H9 (cell line): Measurements from ENCODE around the gene MEN1. TPM values are rescaled to one million over a fixed set of nuclear protein-coding genes. Genes with fewer than 3 reads are reported as not detected.

Experiments used
- DNase-seq: peaks from one replicate; pipeline ENCODE4 v3.0.0-alpha.2; 2017
- H2AFZ ChIP-seq: one replicate; pipeline ENCODE4 v1.6.1; 2013; ENCODE audit warnings: mild to moderate bottlenecking, low read length, control low read depth, moderate library complexity
- H2AK5ac ChIP-seq: 2 replicates; pipeline ENCODE4 v1.6.1; 2013; ENCODE audit warnings: low read length, control low read depth, mixed read lengths; ENCODE audit not compliant: insufficient read length
- H2BK120ac ChIP-seq: one replicate; pipeline ENCODE4 v1.6.1; 2013; ENCODE audit warnings: low read depth, mild to moderate bottlenecking, low read length, control low read depth, inconsistent platforms; ENCODE audit not compliant: poor library complexity, severe bottlenecking
- H2BK12ac ChIP-seq: 2 replicates; pipeline ENCODE4 v1.6.1; 2013; ENCODE audit warnings: low read length, control low read depth, mixed read lengths, low read depth; ENCODE audit not compliant: insufficient read length
- H2BK15ac ChIP-seq: 2 replicates; pipeline ENCODE4 v1.6.1; 2013; ENCODE audit warnings: low read depth, low read length, control low read depth
- H2BK20ac ChIP-seq: one replicate; pipeline ENCODE4 v1.6.1; 2013; ENCODE audit warnings: low read depth, mild to moderate bottlenecking, low read length, control low read depth, inconsistent platforms; ENCODE audit not compliant: poor library complexity, severe bottlenecking
- H2BK5ac ChIP-seq: 2 replicates; pipeline ENCODE4 v1.6.1; 2013; ENCODE audit warnings: low read length, control low read depth, mixed read lengths; ENCODE audit not compliant: insufficient read length
- H3K14ac ChIP-seq: 2 replicates; pipeline ENCODE4 v1.6.1; 2013; ENCODE audit warnings: low read length, control low read depth; ENCODE audit not compliant: insufficient read depth
- H3K18ac ChIP-seq: 2 replicates; pipeline ENCODE4 v1.6.1; 2013; ENCODE audit warnings: low read depth, mild to moderate bottlenecking, mixed read lengths, low read length, control low read depth; ENCODE audit not compliant: insufficient read length
- H3K23ac ChIP-seq: 2 replicates; pipeline ENCODE4 v1.6.1; 2013; ENCODE audit warnings: low read length, control low read depth, mixed read lengths, low read depth; ENCODE audit not compliant: insufficient read length
- H3K23me2 ChIP-seq: 2 replicates; pipeline ENCODE4 v1.6.1; 2013; ENCODE audit warnings: low read depth, mild to moderate bottlenecking, mixed read lengths, low read length, control low read depth; ENCODE audit not compliant: insufficient read length, poor library complexity, severe bottlenecking
- H3K27ac ChIP-seq: 2 replicates; pipeline ENCODE4 v1.5.1; 2013; ENCODE audit warnings: low read length, control low read depth, mixed read lengths, low read depth; ENCODE audit not compliant: insufficient read length
- H3K27me3 ChIP-seq: 2 replicates; pipeline ENCODE4 v1.6.1; 2013; ENCODE audit warnings: low read length, control low read depth, inconsistent platforms; ENCODE audit not compliant: insufficient read depth
- H3K4ac ChIP-seq: 2 replicates; pipeline ENCODE4 v1.6.1; 2013; ENCODE audit warnings: low read depth, mild to moderate bottlenecking, control low read depth, inconsistent platforms, low read length, moderate library complexity
- H3K4me1 ChIP-seq: 2 replicates; pipeline ENCODE4 v1.6.1; 2013; ENCODE audit warnings: low read length, control low read depth, inconsistent platforms; ENCODE audit not compliant: insufficient read depth
- H3K4me2 ChIP-seq: 2 replicates; pipeline ENCODE4 v1.6.1; 2013; ENCODE audit warnings: low read length, control low read depth, mixed read lengths; ENCODE audit not compliant: insufficient read length, insufficient read depth
- H3K56ac ChIP-seq: 2 replicates; pipeline ENCODE4 v1.6.1; 2013; ENCODE audit warnings: low read depth, mild to moderate bottlenecking, mixed read lengths, low read length, control low read depth; ENCODE audit not compliant: insufficient read length
- H3K79me1 ChIP-seq: 2 replicates; pipeline ENCODE4 v1.6.1; 2013; ENCODE audit warnings: low read depth, mild to moderate bottlenecking, moderate library complexity, low read length, control low read depth, inconsistent platforms; ENCODE audit not compliant: insufficient read depth, poor library complexity, severe bottlenecking
- H3K79me2 ChIP-seq: 2 replicates; pipeline ENCODE4 v1.6.1; 2013; ENCODE audit warnings: low read length, control low read depth, inconsistent platforms; ENCODE audit not compliant: insufficient read depth
- H3K9ac ChIP-seq: 2 replicates; pipeline ENCODE4 v1.6.1; 2013; ENCODE audit warnings: low read length, control low read depth, mixed read lengths; ENCODE audit not compliant: insufficient read length; ENCODE audit errors: extremely low read depth
- H3K9me3 ChIP-seq: one replicate; pipeline ENCODE4 v1.6.1; 2013; ENCODE audit warnings: low read depth, low read length, inconsistent platforms; ENCODE audit not compliant: control insufficient read depth
- H3T11ph ChIP-seq: one replicate; pipeline ENCODE4 v1.6.1; 2013; ENCODE audit warnings: mild to moderate bottlenecking, low read length, control low read depth, inconsistent platforms
- H4K20me1 ChIP-seq: one replicate; pipeline ENCODE4 v1.6.1; 2013; ENCODE audit not compliant: control insufficient read depth, insufficient read length, insufficient read depth
- H4K5ac ChIP-seq: 2 replicates; pipeline ENCODE4 v1.6.1; 2013; ENCODE audit warnings: low read depth, mild to moderate bottlenecking, mixed read lengths, low read length, control low read depth; ENCODE audit not compliant: insufficient read length
- H4K8ac ChIP-seq: replicated peaks from 2 replicates; pipeline ENCODE4 v1.6.1; 2013; ENCODE audit warnings: low read length, control low read depth, mixed read lengths, low read depth; ENCODE audit not compliant: insufficient read length
- H4K91ac ChIP-seq: 2 replicates; pipeline ENCODE4 v1.6.1; 2013; ENCODE audit warnings: low read depth, mild to moderate bottlenecking, moderate library complexity, mixed read lengths, low read length, control low read depth; ENCODE audit not compliant: insufficient read length
- H3K27ac Mint-ChIP-seq, 3 experiments: 2 replicates in 2 of 3; 3 replicates in 1 of 3; pipeline ENCODE4 v1.8.0; 2020 to 2021; ENCODE audit warnings: mixed read lengths in 3 of 3, mild to moderate bottlenecking in 1 of 3, moderate library complexity in 1 of 3
- H3K27me3 Mint-ChIP-seq: 2 replicates; pipeline ENCODE4 v1.8.0; 2021; ENCODE audit warnings: low read depth, mild to moderate bottlenecking, moderate library complexity, mixed read lengths
- H3K36me3 Mint-ChIP-seq, 3 experiments: 2 replicates in 2 of 3; 3 replicates in 1 of 3; pipeline ENCODE4 v1.8.0; 2020 to 2021; ENCODE audit warnings: low read depth in 3 of 3, mixed read lengths in 3 of 3; ENCODE audit not compliant: insufficient read depth in 1 of 3
- H3K4me1 Mint-ChIP-seq, 2 experiments: 2 replicates each; pipeline ENCODE4 v1.8.0; 2020; ENCODE audit warnings: mixed read lengths in 2 of 2
- H3K4me3 Mint-ChIP-seq, 2 experiments: 2 replicates in 1 of 2; 3 replicates in 1 of 2; pipeline ENCODE4 v1.8.0; 2020 to 2021; ENCODE audit warnings: mild to moderate bottlenecking in 2 of 2, mixed read lengths in 2 of 2, moderate library complexity in 1 of 2
- H3K9me3 Mint-ChIP-seq, 2 experiments: 2 replicates in 1 of 2; 3 replicates in 1 of 2; pipeline ENCODE4 v1.8.0; 2020; ENCODE audit warnings: mild to moderate bottlenecking in 2 of 2, mixed read lengths in 2 of 2, moderate library complexity in 1 of 2
- WGBS: extraction: QIAGEN DNeasy Blood & Tissue Kit; methylation state at CpG from one replicate; pipeline ENCODE4 v1.1.7; 2013; ENCODE audit warnings: missing lambda C conversion rate, low lambda C conversion rate, mixed read lengths; ENCODE audit not compliant: insufficient read length; ENCODE audit errors: extremely low coverage; 5-methylcytosine and 5-hydroxymethylcytosine counted together
- total RNA-seq: library from RNA; stranded (reverse); gene quantifications from 2 replicates; pipeline ENCODE4 v1.2.1, GENCODE V29; 2021
- TF ChIP-seq, protein P1 (sequence below): fragments of 200-600 bp; sonication (generic); conservative IDR thresholded peaks from 3 replicates; pipeline ENCODE4 v1.8.0; 2021; ENCODE audit warnings: antibody characterized with exemption, mild to moderate bottlenecking

MEN1 gene
- total RNA-seq, 1 experiment from 2014 or later, result 49.9 TPM

DNA sequence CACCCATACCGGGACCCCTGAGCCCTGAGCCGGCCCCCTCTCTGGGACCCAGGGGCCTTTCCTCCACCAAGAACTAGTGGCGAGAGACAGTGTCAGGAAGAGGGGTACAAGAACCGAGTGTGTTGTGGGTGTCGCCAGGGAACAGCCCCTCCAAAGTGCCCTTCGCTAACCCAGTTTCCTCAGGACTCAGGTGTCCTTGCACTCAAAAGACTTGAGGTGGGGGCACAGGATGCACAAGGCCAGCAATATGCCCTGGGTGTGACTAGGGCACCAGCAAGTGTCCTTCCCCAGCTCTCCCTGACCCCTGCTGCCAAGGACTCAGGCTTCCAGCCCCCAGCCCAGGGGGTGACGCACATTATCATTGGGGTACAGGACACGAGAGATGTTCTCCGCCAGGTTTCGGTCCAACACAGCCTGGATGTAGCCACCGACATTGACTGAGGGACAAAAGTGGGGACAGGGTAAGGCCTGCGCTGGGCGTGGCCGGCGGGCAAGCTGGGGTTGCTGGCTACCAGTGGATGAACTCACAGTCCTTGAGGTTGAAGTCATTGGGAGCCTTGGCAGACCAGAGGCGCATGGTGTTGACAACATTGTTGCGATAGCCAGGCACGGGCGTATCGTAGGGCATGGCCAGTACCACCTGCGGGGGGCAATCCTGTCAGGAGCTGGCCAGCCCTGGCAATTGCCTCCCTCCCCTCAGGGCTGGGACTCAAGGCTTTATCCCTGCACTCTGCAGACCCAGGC, 55.3 kb downstream of the MEN1 start:
- no CpG with 5 or more reads among the region's 21 CpGs for WGBS
- Histone ChIP-seq H3K9me3 (no peaks in the 10 kb centered on the region), H2BK5ac (no peak overlapping the region), H2AFZ (no peak overlapping the region), H3K4me1 (no peaks in the 10 kb centered on the region; the same call in 1 of the 2 replicates), H3K9ac (no peak overlapping the region), H2AK5ac (no peak overlapping the region), H3T11ph (no peak overlapping the region), H3K23ac (no peak overlapping the region), H3K4me2 (no peak overlapping the region), H4K20me1 (no peaks in the 10 kb centered on the region), H3K79me2 (no peaks in the 10 kb centered on the region), H3K14ac (no peak overlapping the region), H4K5ac (no peak overlapping the region), H2BK120ac (no peak overlapping the region), H3K79me1 (no peaks in the 10 kb centered on the region), H4K8ac (no peak overlapping the region), H4K91ac (no peak overlapping the region), H2BK20ac (no peak overlapping the region), H3K4ac (no peak overlapping the region), H3K56ac (no peak overlapping the region), H3K27ac (no peak overlapping the region), H2BK12ac (no peak overlapping the region), H3K18ac (no peak overlapping the region), H3K23me2 (no peaks in the 10 kb centered on the region), H2BK15ac (no peak overlapping the region), H3K27me3 (no peaks in the 10 kb centered on the region)
- peaks cover 20 to 43% of the 10 kb centered on the region in 2 experiments for H3K4me1 Mint-ChIP-seq
- H3K9me3 Mint-ChIP-seq, result no peaks in the 10 kb centered on the region
- TF ChIP-seq, protein P1, sequence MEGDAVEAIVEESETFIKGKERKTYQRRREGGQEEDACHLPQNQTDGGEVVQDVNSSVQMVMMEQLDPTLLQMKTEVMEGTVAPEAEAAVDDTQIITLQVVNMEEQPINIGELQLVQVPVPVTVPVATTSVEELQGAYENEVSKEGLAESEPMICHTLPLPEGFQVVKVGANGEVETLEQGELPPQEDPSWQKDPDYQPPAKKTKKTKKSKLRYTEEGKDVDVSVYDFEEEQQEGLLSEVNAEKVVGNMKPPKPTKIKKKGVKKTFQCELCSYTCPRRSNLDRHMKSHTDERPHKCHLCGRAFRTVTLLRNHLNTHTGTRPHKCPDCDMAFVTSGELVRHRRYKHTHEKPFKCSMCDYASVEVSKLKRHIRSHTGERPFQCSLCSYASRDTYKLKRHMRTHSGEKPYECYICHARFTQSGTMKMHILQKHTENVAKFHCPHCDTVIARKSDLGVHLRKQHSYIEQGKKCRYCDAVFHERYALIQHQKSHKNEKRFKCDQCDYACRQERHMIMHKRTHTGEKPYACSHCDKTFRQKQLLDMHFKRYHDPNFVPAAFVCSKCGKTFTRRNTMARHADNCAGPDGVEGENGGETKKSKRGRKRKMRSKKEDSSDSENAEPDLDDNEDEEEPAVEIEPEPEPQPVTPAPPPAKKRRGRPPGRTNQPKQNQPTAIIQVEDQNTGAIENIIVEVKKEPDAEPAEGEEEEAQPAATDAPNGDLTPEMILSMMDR, result no peak
- H3K36me3 Mint-ChIP-seq, result peaks cover 0 to 12% (median 2%) of the 10 kb centered on the region in 3 experiments; a peak in 3 of 7 replicates
- no peak overlapping the region; a peak in 1 of 5 replicates for H3K4me3 Mint-ChIP-seq
- H3K27ac Mint-ChIP-seq, result no peak overlapping the region
- DNase-seq, result no peak
- H3K27me3 Mint-ChIP-seq, result no peaks in the 10 kb centered on the region; the same call in none of the 2 replicates
